ENCODE data around the gene UGT1A7.

The UGT1A7 gene

GRCh38 chr2:233819884-233820773, 138.4 kb downstream of the UGT1A7 start:
- DNase-seq, result no peak

GRCh38 chr2:233820774-233821105, 139.0 kb downstream of the UGT1A7 start:
- DNase-seq, result no peak

DNA sequence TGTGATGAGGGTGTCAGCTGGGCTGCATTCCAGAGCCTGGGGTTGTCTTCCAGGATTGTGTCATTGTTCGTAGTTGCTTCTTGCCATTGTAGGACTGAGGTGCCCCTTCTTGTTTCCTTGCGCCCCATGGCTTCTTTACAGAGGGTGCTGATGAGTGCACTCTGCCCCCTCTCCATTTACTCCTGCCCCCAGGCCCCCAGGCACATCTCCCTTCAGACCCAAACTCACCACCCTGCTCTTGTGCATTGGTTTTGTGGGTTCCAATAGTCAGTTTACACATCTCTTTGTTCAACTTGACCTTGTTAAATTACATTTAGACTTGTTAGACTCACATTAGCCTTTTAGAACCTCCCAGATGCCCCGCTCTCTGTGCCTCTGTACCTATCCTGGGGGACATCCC, 139.5 kb downstream of the UGT1A7 start:
- no peak for DNase-seq

- no peak for DNase-seq
Observed at GRCh38 chr2:233821709-233822100, 140.0 kb downstream of the UGT1A7 start.

- DNase-seq, result no peak
Observed at GRCh38 chr2:233822101-233822771, 140.5 kb downstream of the UGT1A7 start.

Data from kidney glomerular epithelial cell (primary cell).